OCI-LY7 (cell line): Measurements from ENCODE around the gene TNS2.

Source experiments
- CTCF ChIP-seq: fragments of 200-600 bp; sonication (generic); conservative IDR thresholded peaks from 2 replicates; pipeline ENCODE4 v1.5.1; 2014; ENCODE audit warnings: mild to moderate bottlenecking, antibody characterized with exemption, low read length, moderate library complexity, mixed read lengths
- EZH2phosphoT487 ChIP-seq: fragments of 200-600 bp; sonication (generic); IDR thresholded peaks from 2 replicates; pipeline ENCODE4 v1.6.1; 2018; ENCODE audit warnings: low read depth, borderline replicate concordance, mild to moderate bottlenecking, mixed run types, antibody characterized with exemption, low read length, moderate library complexity, mixed read lengths

GRCh38 chr12:53091756-53092155 lies 41.9 kb downstream of the TNS2 start:
- TF ChIP-seq CTCF (no peak), EZH2phosphoT487 (no peak)
